Endothelial cell of umbilical vein (primary cell): ENCODE measurements around the gene FGL2. TPM values are rescaled to one million over a fixed set of nuclear protein-coding genes. Genes with fewer than 3 reads are reported as not detected.

Experiments
- BruUV-seq: library from RNA; stranded (reverse); fragments of 400-500 nt; replicated peaks from 2 replicates; lab custom pipeline; 2021; lab: Mats Ljungman, UMichigan
- CTCF ChIA-PET: fragments of 300-600, 350-600 bp; sonication (Branson Sonifier 250); formaldehyde crosslinking; loops from one replicate; lab custom pipeline; 2021; ENCODE audit warnings: antibody characterized with exemption, inconsistent platforms; lab: Charles Lee
- POLR2A ChIA-PET: fragments of 300-600, 350-600 bp; sonication (Branson Sonifier 250); formaldehyde crosslinking; loops from one replicate; lab custom pipeline; 2021; ENCODE audit warnings: antibody characterized with exemption, inconsistent platforms; lab: Charles Lee
- DNase-seq: peaks from one replicate; pipeline ENCODE4 v3.0.0-alpha.2; 2011; ENCODE audit warnings: low read depth, low spot score
- FAIRE-seq: peaks from 2 replicates; lab custom pipeline; 2011; peaks lifted over from hg19 to GRCh38; lab: Jason Lieb, UNC
- H2AFZ ChIP-seq: 2 replicates; pipeline ENCODE4 v1.6.0; 2012; ENCODE audit warnings: low read depth, low read length, control low read depth, inconsistent platforms
- H3K27ac ChIP-seq: 2 replicates; pipeline ENCODE4 v1.5.1; 2011; ENCODE audit warnings: low read depth, mild to moderate bottlenecking, control low read depth, low read length, moderate library complexity; ENCODE audit not compliant: insufficient read depth
- H3K27me3 ChIP-seq, 2 experiments: 2 replicates each; pipeline versions ENCODE4 v1.6.0 to v1.6.1; 2011; ENCODE audit warnings: low read length in 2 of 2, mixed read lengths in 1 of 2; ENCODE audit not compliant: control insufficient read depth in 2 of 2, insufficient read depth in 2 of 2
- H3K36me3 ChIP-seq, 2 experiments: 2 replicates in 1 of 2; 3 replicates in 1 of 2; pipeline ENCODE4 v1.5.1; 2011; ENCODE audit warnings: low read length in 2 of 2, mild to moderate bottlenecking in 1 of 2, moderate library complexity in 1 of 2; ENCODE audit not compliant: control insufficient read depth in 2 of 2, insufficient read depth in 2 of 2; ENCODE audit errors: extremely low read depth in 1 of 2
- H3K4me1 ChIP-seq: 3 replicates; pipeline ENCODE4 v1.5.1; 2011; ENCODE audit warnings: mild to moderate bottlenecking, low read length; ENCODE audit not compliant: control insufficient read depth, insufficient read depth; ENCODE audit errors: extremely low read depth
- H3K4me2 ChIP-seq: 2 replicates; pipeline ENCODE4 v1.6.1; 2011; ENCODE audit warnings: low read length, control low read depth, mixed read lengths; ENCODE audit not compliant: insufficient read depth
- H3K4me3 ChIP-seq, 3 experiments: fragments of 200-600 bp in 1 of 3; sonication (generic), shearing (Covaris generic) in 1 of 3; replicated peaks in 1 of 3; 2 replicates each; pipeline ENCODE4 v1.5.1; 2011 to 2016; ENCODE audit warnings: control low read depth in 3 of 3, low read length in 3 of 3, mild to moderate bottlenecking in 2 of 3, inconsistent platforms in 1 of 3, low read depth in 1 of 3, moderate library complexity in 1 of 3; ENCODE audit not compliant: insufficient read depth in 1 of 3
- H3K79me2 ChIP-seq: 2 replicates; pipeline ENCODE4 v1.6.0; 2012; ENCODE audit warnings: low read length, inconsistent platforms; ENCODE audit not compliant: control insufficient read depth, insufficient read depth
- H3K9ac ChIP-seq: replicated peaks from 2 replicates; pipeline ENCODE3; 2011; ENCODE audit warnings: low read length, control low read depth; ENCODE audit not compliant: insufficient read depth; ENCODE audit errors: extremely low read depth
- H3K9me1 ChIP-seq: replicated peaks from 3 replicates; pipeline ENCODE4 v1.6.0; 2011; ENCODE audit warnings: mild to moderate bottlenecking, low read length; ENCODE audit not compliant: control insufficient read depth, insufficient read depth; ENCODE audit errors: extremely low read depth
- H3K9me3 ChIP-seq: replicated peaks from 2 replicates; pipeline ENCODE4 v1.5.1; 2012; ENCODE audit warnings: low read length, inconsistent platforms; ENCODE audit not compliant: control insufficient read depth, insufficient read depth
- H4K20me1 ChIP-seq: replicated peaks from 2 replicates; pipeline ENCODE3; 2011; ENCODE audit warnings: mild to moderate bottlenecking, low read length; ENCODE audit not compliant: control insufficient read depth, insufficient read depth; ENCODE audit errors: extremely low read depth
- EZH2 ChIP-seq: IDR thresholded peaks from 2 replicates; pipeline ENCODE4 v1.6.1; 2012; ENCODE audit warnings: borderline replicate concordance, low read depth, mild to moderate bottlenecking, moderate library complexity, low read length, inconsistent platforms; ENCODE audit not compliant: severe bottlenecking
- FOS ChIP-seq: IDR thresholded peaks from 2 replicates; pipeline ENCODE4 v1.6.1; 2011; ENCODE audit warnings: mild to moderate bottlenecking, low read length, moderate library complexity, borderline replicate concordance; ENCODE audit not compliant: insufficient read depth
- GATA2 ChIP-seq: IDR thresholded peaks from 2 replicates; pipeline ENCODE4 v1.7.0; 2011; ENCODE audit warnings: low read depth, mild to moderate bottlenecking, moderate library complexity, mixed read lengths, low read length; ENCODE audit not compliant: insufficient read length, insufficient read depth
- JUN ChIP-seq: IDR thresholded peaks from 2 replicates; pipeline ENCODE4 v1.6.1; 2011; ENCODE audit warnings: borderline replicate concordance, low read depth; ENCODE audit not compliant: insufficient read length, insufficient read depth
- MYC ChIP-seq: IDR thresholded peaks from one replicate; pipeline ENCODE4 v1.6.1; 2011; ENCODE audit warnings: mild to moderate bottlenecking, low read depth, low read length
- POLR2A ChIP-seq: IDR thresholded peaks from 2 replicates; pipeline ENCODE4 v1.6.1; 2012; ENCODE audit warnings: low read depth, mild to moderate bottlenecking, control low read depth, low read length
- POLR2AphosphoS5 ChIP-seq: IDR thresholded peaks from 2 replicates; pipeline ENCODE4 v1.6.1; 2012; ENCODE audit warnings: low read depth, mild to moderate bottlenecking, control low read depth, low read length, moderate library complexity; ENCODE audit not compliant: insufficient read depth
- dilution Hi-C: fragments of 300-500 bp; cut with MboI; formaldehyde crosslinking; loops from one replicate; pipeline ENCODE4 v1.15.0; 2019; ENCODE audit warnings: low sequenced_read_pairs; ENCODE audit not compliant: extremely low pct_ligation_motif_present
- intact Hi-C: fragments of 100-400 bp; cut with micrococcal nuclease; formaldehyde crosslinking; loops from one replicate; pipeline ENCODE4 v1.10.0; 2022
- polyA plus RNA-seq, 4 experiments: library from polyadenylated mRNA; depleted of rRNA in 3 of 4; stranded (reverse) in 3 of 4; unstranded in 1 of 4; fragments of >200 nt; gene quantifications; 2 replicates each; pipeline versions ENCODE4 v1.2.1 to v1.2.3, GENCODE V29; 2011 to 2012; ENCODE audit warnings: missing spikeins in 1 of 4
- total RNA-seq: library from RNA; stranded (reverse); gene quantifications from 2 replicates; pipeline ENCODE4 v1.2.3, GENCODE V29; 2021
- TF ChIP-seq, protein P1 (sequence below): IDR thresholded peaks from 2 replicates; pipeline ENCODE4 v1.6.1; 2011; ENCODE audit not compliant: insufficient read depth, insufficient read length
- TF ChIP-seq, protein P2 (sequence below), 2 donors: IDR thresholded peaks; 1 replicate in 1 of 2; 2 replicates in 1 of 2; pipeline ENCODE4 v1.5.1; 2011; ENCODE audit warnings: low read length in 2 of 2, mild to moderate bottlenecking in 2 of 2, moderate library complexity in 2 of 2, control low read depth in 1 of 2, inconsistent platforms in 1 of 2, low read depth in 1 of 2; ENCODE audit not compliant: insufficient read depth in 1 of 2; ENCODE audit errors: extremely low read depth in 1 of 2

FGL2 gene
- total and polyA plus RNA-seq, 2 donors (not counting 3 experiments of a cell fraction or from before 2014, with no cell fraction given), result not detected

DNA sequence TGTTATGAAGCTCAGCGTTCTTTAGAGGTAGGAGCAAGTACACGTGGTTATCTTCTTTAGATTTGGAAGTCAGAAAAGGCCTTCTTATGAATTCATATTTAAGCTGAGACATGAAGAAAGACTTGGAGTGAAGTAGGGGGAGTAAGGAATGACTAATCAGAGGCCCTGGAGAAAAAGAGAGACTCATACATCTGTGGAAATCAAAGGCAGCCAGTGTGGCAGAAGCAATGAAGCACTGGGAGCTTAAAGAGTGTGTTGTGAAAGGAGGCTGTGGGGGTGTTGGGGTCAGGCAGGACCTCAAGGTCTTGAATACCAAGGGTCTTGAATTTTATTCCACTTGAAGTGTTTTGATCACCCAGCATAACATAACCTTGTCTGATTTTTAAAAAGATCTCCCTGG lies 35.7 kb upstream of the FGL2 start:
- Histone ChIP-seq H3K9me1 (no peaks in the 10 kb centered on the region), H3K27me3 (no peaks in the 10 kb centered on the region), H3K4me3 (no peak overlapping the region), H3K79me2 (no peaks in the 10 kb centered on the region), H4K20me1 (no peaks in the 10 kb centered on the region), H2AFZ (no peak overlapping the region), H3K9ac (no peak overlapping the region), H3K27ac (no peak overlapping the region), H3K36me3 (no peaks in the 10 kb centered on the region), H3K4me2 (no peak overlapping the region), H3K9me3 (no peaks in the 10 kb centered on the region), H3K4me1 (no peaks in the 10 kb centered on the region)
- DNase-seq (no peak), FAIRE-seq (no peak)
- dilution Hi-C loops, result no loop called here
- POLR2A ChIA-PET, result no interaction called here
- no TSS peak for BruUV-seq
- CTCF ChIA-PET, result interaction anchor here (1.3 kb wide), 2 partner anchors 11 to 97 kb away, joined by 3 to 13 read pairs; no protein-coding TSS in a partner anchor
- intact Hi-C loops, result no loop called here
- TF ChIP-seq JUN (no peak), EZH2 (no peak), GATA2 (no peak), MYC (no peak), FOS (no peak), POLR2A (no peak), POLR2AphosphoS5 (no peak)
- TF ChIP-seq, protein P1, sequence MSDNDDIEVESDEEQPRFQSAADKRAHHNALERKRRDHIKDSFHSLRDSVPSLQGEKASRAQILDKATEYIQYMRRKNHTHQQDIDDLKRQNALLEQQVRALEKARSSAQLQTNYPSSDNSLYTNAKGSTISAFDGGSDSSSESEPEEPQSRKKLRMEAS, result no peak
- TF ChIP-seq, protein P2, sequence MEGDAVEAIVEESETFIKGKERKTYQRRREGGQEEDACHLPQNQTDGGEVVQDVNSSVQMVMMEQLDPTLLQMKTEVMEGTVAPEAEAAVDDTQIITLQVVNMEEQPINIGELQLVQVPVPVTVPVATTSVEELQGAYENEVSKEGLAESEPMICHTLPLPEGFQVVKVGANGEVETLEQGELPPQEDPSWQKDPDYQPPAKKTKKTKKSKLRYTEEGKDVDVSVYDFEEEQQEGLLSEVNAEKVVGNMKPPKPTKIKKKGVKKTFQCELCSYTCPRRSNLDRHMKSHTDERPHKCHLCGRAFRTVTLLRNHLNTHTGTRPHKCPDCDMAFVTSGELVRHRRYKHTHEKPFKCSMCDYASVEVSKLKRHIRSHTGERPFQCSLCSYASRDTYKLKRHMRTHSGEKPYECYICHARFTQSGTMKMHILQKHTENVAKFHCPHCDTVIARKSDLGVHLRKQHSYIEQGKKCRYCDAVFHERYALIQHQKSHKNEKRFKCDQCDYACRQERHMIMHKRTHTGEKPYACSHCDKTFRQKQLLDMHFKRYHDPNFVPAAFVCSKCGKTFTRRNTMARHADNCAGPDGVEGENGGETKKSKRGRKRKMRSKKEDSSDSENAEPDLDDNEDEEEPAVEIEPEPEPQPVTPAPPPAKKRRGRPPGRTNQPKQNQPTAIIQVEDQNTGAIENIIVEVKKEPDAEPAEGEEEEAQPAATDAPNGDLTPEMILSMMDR (IDR thresholded peaks at IDR 0.05; ENCODE audit: extremely low read depth in 1 of 2, insufficient read depth in 1 of 2, low read depth in 1 of 2, low read length in 2 of 2), result no peak
